GM21786 (cell line): ENCODE measurements around the gene GLUL.
"Not testable (repeated sequence)": the region's sequence is repeated elsewhere in the genome, so short reads cannot be mapped to it uniquely, and the experiment has no call there.

Experiments
- ATAC-seq: cut with Tn5 transposase; IDR thresholded peaks from one replicate; pipeline ENCODE4 v1.9.1; 2021; ENCODE audit not compliant: unreplicated experiment

The GLUL gene

DNA sequence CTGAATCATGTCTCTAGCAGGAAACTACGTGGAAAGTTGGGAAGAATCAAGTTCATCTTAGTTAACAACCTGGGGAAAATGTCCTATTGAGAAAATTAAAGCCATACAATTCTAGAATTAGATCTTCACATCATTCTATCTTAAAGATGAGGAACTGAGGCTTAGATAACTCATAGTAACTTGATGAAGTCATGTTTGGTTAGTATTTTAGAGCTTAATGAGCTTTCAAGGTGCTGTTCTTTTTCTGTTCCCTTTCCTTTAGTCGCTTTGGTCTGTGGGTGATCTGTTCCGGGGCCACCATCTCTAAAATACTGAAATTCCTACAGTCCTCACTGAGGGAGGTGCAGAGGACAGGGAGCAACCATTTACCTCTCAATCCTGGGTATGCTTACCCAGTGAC lies 4.3 kb upstream of the GLUL start:
- no peak for ATAC-seq

DNA sequence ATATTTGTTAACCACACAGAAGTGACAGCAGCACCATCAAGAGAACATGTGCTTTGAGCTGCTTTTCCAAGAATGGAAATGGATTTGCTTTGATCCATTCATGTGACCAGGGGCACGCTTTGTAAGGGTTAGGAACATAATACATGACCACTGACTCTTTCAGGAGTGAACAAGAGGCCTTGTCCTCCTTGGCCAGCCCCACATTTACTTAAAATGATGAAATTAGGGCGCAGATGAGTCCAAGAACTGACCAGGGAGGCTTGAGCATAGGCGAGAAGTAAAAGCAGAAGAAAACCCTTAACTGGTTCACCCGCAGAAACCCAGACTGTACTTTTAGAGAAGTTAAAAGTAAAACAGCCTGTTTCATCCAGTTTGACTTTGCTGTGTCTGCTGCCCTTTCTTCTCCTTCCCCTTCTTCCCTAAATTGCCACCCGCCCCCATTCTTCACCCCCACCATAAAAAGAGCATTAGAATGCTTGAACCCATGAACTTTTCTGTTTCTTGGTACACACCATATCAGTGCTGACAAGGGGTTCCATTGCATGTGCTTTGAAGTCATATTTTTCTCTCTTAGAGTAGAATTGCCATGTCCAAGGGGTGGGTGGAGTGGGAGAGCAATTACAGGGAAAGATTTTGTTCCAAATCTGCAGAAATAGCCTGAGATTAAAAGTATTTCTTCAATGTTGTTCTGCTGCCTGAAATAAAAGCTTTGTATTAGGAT lies 2.6 kb upstream of the GLUL start:
- ATAC-seq: no peak

DNA sequence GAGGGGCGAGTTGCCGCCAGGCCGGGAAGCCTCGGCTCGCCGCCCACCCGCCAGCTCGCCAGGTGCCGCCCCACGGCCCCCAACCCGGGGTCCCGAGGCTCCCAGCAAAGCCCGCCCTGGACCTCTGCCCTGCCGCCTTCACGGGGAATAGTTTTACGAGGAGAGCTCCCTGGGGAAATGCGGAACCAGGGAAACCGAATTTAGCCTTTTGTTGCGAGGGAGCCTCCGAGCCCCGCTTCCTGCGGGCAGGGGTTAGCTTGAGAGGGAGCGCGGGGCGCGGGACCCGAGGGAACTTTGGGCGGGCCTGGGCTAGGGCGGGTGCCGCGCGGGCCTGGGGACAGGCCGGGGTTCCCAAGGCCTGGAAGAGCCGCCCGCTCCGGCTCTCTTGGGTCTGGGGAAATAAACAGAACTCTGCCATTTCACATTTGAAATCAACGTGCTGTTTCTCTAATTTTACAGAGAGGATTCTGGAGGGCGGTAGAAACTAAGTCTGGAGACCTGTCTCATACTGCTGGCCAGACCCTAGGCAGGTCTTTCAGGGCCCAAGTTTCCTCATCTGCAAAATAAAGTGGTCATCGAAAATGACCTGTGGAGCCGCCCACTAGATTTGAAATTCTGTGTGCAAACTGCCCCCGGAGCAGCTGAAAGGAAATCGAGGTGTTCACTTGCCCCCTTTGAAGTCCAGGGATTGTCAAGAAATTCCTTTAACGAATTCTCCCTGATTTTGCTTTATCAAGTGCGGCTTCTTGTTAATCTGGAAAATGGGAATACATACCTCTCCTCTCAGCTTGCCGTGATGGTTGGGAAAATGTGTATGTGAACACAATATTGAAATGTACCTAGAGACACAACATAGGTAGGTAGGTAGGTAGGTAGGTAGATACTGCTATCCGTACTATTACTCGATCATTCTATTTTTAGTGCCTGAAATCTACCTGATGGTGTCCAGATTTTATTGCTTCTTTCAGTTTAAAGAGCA lies 749 bp upstream of the GLUL start:
- peak; percentile 3 for ATAC-seq

DNA sequence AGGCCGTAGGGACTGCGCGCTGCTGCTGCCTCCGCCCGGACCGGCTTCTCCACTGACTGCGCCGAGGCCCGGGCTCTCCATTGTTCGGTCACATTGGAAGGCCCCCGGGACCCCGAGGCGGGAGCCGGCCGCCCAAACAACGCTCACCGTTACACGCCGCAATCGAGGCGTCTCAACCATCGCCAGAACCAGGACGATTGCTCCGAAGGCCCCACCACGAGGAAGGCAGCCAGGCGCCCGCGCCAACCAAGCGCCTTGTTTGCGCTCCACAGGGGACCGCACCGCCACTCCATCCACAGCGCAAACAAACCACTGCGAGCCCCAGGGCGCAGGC lies 595 bp downstream of the GLUL start:
- ATAC-seq: no peak

DNA sequence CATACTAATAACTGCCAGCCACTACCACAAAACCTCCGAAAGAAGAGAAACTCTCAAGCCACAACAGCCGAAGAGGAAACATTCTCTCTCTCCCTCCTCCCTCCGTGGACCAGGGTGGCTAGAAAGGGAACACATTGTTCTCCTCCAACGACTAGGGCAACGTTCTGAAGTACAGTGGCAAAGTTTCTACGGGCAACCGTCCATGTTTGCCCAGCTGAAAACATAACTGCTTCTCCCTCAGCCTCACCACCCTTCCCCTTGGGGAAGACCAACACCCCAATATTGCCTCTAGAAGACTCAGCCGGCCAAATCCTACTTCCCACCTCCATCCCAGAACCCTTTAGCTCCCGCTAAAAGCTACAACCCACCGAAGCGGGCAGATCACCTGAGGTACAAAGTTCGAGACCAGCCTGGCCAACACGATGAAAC lies 2.0 kb downstream of the GLUL start:
- peak; percentile 23 for ATAC-seq

DNA sequence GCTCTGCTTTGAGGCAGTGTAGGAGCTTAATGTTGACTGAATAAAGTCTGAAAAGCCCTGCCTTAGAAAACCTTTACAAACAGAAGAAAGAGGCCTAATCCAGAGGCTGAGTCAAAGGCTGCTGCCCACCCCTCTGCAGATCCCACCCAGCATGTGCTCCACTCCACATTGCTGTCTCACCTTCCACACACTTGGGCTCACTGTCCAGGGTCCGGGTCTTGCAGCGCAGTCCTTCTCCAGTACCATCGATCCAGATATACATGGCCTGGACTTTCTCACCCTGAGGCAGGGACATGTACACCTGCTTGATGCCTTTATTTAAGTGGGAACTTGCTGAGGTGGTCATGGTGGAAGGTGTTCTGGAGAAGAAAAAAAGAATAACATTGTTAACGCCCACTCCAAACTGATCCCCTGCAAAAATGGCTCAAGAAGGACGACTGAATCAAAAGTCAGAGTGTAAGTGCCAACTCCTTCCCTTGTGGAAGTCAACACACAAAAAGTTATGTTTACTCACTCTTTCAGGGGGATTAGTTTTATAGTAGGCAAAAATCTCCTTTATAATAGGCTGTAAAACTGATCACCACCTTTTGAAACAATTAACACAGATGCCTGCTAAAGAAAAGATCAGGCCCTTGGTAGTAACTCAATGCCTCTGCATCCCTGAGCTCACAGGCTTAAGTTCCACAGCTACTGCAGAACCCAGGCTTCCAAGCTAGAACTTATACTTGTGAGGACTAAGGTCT lies 3.0 kb downstream of the GLUL start:
- no peak for ATAC-seq

DNA sequence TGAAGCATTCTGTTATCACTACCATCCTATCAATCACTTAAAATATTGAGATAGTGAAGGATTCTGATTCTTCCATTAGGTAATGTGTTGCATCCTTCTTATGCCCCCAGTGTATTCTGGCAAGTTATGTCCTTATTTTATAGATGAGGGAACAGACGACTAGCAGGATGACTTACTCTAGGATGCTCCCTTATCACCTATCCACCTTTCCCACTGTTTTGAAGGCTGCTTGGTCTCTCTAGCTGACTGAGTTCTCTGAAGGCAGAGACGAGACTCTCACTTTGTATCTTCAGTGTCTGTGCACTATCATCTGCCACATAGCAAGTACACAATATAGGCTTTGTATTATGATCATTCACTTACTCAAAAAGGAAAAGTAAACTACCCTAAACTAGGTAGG lies 4.0 kb downstream of the GLUL start:
- ATAC-seq: no peak

DNA sequence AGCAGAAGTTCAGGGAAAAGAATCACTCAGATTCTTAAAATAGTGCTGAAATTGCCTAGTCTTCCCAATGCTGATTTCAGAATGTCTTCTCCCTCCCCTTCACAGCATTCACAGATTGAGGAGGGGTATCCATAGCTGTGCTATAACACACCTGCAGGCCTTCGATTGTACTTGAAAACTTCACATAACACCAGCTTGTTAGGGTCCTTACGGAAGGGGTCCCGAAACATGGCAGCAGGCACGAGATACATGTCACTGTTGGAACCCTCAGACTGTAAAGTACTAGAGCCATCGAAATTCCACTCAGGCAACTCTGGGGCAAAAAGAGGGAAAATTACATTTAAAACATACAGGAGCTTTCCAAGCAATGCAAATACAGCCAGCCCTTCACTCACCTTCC lies 4.6 kb downstream of the GLUL start:
- no peak for ATAC-seq

DNA sequence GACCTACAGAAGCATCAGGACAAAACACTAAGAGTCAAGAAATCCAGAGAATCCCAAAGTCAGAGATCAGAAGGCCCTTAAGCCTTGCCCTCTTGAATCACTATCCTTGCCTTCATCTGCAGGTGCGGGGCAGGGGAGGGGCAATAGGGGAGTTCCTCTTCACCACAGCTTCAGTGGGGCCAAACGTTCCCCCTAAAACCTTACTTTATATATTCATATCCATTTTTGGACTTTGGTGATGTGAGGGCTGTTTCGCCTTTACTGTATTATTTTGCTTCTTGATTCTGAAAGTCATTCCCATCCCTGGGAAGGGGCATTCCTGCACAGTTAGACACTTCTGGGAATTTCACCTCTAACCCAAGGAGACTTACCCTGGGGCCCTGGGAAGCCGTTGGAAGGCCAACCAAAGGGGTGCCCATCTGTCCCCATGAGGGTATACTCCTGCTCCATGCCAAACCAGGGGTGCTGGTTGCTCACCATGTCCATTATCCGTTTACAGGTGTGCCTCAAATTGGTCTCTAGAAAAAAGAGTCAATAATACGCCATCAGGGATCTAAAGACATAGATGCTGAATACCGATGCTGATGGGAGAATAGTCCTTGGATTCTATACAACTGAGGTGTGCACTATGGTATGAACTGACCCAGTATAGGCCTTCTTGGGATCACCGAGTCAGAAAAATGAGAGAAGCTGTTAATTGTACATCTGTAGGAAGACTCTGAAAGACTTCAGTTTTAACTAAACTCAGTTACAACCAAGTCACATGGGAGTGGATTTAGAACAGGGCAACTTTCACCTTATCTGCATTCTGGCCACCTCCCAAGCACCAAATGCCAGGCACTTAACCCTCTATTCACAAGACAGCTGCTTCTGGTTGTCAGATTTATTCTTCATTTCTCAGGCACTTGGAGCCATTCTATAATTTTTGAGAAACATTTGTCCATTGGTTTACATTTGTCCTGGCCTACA lies 5.4 kb downstream of the GLUL start:
- no peak for ATAC-seq

DNA sequence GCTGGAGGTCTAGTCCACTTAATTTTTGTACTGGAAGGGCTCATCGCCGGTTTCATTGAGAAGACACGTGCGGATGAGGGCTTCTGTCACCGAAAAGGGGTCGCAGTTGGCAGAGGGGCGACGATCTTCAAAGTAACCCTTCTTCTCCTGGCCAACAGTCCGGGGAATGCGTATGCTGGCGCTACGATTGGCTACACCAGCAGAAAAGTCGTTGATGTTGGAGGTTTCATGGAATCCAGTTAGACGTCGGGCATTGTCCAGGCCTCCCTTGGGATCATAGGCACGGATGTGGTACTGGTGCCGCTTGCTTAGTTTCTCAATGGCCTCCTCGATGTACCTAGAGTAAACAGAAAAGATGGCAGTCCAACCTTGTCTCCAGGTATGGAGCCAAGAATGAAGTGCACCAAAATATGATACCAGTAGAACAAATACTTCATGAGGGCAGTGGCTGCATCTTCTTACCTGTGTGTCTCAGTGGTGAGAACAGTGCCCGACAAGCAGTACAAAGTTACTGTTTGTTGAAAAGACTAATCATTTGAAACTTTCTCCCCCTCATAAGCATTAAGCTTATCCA lies 7.1 kb downstream of the GLUL start:
- no peak for ATAC-seq

DNA sequence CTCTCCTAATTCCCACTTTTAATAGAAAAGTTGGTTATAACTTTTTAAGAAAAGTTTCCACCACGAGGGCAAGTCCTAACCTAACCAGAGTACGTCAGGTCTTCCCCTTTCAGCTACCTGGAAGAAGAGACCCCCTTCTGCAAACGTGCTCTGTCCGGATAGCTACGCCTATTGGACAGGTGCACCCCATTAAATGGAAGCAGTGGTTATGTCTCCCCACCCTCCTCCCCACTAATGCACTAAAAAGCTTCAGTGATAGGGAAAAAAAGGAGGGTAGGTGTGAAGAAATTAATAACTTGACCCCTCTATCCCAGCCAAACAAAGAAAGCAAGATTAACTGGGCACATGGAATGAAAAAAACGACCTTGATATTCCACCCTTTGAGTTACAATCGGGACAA lies 7.7 kb downstream of the GLUL start:
- ATAC-seq: no peak

DNA sequence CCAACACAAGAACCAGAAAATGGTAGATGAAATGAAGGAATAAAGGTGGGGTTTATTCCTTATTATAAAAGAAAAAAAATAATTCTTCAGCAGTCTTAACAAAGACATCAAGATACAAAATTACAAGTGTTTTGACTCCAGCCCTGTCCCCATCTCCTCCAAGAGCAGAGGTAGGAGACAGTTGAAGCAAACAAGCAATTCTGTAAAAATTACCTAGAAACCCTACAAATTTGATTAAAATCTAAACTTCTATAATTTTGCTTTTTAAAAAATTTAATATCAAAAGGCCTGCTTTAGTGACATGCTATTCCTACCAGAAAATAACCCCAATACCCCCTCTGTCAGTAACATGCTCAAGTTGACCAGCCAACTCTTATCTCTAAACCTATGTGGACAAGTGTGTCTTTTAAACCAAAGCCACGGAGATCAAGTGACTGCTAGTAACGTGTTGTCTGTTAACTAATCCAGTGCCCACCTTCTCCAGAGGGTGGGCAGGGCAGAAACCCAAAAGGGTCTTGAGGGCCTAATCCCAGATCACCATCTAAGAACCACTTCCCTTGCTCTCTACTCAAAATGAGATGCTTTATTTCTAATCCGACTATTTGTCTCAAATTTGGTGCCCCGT lies 8.4 kb downstream of the GLUL start:
- ATAC-seq: no peak

DNA sequence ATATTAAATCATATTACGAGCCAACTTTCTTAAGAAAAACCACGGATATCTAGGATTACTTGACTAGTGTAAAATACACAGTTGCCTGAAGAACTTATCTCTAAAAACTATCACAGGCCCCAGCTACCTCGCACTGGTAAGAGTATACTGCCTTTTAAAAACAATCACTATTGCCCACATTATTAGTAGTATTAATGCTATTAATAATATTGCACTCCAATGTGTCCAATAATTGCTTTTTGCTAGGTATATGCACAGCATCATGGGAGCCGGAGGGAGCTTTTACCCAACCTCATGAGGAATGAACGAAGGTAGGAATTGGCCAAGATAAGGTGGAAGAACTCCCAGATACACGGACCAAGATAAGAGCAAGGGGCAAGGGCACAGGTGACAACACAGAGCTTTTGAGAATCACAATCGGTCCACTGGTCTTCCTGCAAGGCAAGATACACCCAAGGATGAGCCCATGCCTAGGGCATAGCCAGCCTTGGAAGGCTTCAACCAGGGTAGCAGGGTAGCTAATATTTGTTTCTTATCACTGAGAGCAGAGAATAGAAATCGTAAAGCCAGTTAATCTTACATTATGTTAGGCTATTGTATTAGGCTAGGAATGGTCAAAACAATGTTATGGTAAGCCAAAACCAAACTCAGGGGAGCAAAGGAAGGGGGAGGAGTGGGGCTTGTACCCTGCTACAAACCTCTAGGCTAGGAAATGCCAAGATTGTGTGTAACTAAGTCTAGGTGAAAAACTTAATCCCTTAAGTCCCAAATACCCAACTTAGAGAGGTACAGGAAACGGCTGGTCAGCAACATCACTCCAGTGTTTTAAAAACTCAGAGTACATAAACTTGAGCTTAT lies 9.4 kb downstream of the GLUL start:
- ATAC-seq: no peak

DNA sequence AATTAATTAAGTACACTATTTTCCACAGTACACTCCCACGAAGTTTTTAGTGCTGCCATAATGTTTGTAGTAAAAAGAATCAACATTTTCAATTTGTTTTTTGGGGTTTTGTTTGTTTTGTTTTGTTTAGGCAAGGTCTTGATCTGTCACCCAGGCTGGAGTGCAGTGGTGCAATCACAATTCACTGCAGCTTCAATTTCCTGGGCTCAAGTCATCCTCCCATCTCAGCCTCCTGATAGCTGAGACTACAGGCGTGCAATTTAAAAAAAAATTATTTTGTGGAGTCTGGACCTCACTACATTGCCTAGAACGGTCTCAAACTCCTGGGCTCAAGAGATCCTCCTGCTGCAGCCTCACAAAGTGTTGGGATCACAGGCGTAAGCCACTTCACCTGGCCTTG lies 11.4 kb downstream of the GLUL start:
- no peak for ATAC-seq

DNA sequence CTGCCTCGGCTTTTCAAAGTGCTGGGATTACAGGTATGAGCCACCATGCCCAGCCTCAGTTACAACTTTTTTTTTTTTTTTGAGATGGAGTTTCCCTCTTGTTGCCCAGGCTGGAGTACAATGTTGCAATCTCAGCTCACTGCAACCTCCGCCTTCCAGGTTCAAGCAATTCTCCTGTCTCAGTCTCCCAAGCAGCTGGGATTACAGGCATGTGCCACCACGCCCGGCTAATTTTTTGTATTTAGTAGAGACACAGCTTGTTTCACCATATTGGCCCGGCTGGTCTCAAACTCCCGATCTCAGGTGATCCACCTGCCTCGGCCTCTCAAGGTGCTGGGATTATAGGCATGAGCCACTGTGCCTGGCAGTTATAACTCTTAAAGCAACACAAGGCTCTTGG lies 11.8 kb downstream of the GLUL start:
- not testable (repeated sequence) for ATAC-seq

DNA sequence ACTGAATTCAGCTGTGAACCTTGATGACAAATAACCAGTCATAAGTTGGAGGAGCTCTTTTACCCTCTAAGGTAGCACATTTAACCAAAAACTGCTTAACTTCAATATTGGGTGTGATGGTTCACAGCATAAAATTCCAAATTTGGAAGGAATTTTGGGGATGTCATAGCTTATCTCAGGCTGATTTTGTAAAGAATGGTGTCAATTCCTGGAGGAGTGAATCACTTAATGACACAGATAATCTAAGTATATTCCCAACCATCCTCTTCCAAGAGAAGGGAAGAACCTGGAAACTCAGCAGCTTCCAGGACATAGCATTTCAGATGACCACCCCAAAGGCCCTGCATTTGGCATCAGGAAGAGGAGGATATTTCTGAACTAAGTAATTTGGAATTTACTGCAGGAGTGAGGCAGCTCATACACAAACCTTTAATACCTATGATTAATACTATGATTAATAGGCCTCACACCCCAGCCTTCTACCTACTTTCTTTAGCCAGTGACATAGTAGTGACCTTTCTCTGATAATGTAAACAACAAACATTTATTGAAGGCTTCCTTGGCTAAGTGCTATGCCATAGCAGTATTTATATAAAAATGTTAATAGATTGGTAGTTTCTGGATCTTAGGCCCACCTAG lies 14.5 kb downstream of the GLUL start:
- no peak for ATAC-seq

DNA sequence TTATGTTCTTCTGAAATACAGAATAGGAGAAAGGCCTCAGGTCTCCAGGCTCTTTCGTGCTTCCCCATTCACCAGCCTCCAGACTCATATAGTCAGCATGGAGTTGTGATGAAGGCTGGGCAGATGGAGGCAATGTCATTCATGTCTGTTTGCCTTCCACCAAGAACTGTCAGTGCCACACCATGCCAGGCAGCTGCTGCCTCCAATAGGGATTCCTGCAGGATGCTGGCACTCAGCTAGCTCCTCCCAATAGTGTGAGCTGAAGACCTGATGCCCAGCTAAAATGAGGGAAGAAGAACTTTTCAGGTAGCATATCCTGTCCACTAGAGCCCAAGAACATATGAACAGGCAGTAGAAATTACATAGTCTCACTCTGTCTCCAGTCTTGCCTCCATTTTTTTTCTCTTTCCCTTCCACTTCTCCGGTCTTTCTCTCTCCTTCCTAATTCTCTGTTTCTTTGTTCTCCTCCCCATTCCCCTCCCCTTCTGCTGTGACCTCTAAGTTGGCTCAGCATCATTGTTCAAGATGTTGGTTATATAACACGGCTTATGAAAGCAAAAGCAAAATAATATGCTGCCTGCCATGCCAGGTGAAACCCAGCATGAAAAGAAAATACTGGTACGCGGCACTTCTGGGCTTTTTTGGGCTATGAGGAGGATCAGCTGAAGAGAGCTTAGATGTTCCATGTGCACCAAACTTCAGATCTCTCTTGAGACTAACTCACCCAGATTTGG lies 17.3 kb downstream of the GLUL start:
- ATAC-seq: no peak

DNA sequence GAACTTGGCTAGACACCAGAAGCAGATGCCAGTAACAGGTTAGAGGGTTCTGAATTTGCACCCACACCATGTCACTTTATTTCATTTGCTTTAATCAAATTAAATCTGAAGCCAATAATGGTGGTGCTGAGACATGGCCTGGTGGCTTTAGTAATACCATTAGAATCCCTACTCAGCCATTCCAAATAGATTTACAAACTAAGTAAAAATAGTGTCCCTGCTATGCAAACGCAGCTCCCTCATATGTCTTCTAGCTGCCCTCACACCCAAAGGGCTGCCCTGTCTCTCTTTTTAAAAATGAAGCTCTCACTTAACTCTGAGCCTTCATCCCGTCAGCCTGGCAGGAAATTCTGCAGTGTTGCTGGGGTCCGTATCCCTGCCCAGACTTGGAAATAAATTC lies 21.1 kb downstream of the GLUL start:
- ATAC-seq: no peak
